WTC11 (cell line): ENCODE results near the gene DRD5. TPM values are rescaled to one million over a fixed set of nuclear protein-coding genes. Genes with fewer than 3 reads are reported as not detected.

Source experiments
- ATAC-seq: fragments of 200-7000 bp; cut with Tn5 transposase; 2 replicates; pipeline ENCODE4 v1.10.0; 2021; ENCODE audit warnings: mild to moderate bottlenecking, moderate library complexity
- CTCF ChIA-PET: fragments of 300-600 bp; sonication (Branson Sonifier 250); formaldehyde crosslinking; loops from one replicate; lab custom pipeline; 2021; ENCODE audit warnings: antibody characterized with exemption; lab: Charles Lee
- POLR2A ChIA-PET: fragments of 350-600 bp; sonication (Branson Sonifier 250); formaldehyde crosslinking; loops from one replicate; lab custom pipeline; 2021; ENCODE audit warnings: antibody characterized with exemption; lab: Charles Lee
- DNase-seq: peaks from one replicate; pipeline ENCODE4 v3.0.0; 2021; ENCODE audit warnings: low spot score
- H3K27ac Mint-ChIP-seq: 2 replicates; pipeline ENCODE4 v1.8.0; 2021; ENCODE audit warnings: mixed read lengths
- H3K27me3 Mint-ChIP-seq: 2 replicates; pipeline ENCODE4 v1.8.0; 2021; ENCODE audit warnings: low read depth, mild to moderate bottlenecking, moderate library complexity, mixed read lengths
- H3K36me3 Mint-ChIP-seq: 2 replicates; pipeline ENCODE4 v1.8.0; 2021; ENCODE audit warnings: mixed read lengths
- H3K4me1 Mint-ChIP-seq: 2 replicates; pipeline ENCODE4 v1.8.0; 2022; ENCODE audit warnings: mixed read lengths
- H3K4me3 Mint-ChIP-seq: 2 replicates; pipeline ENCODE4 v1.8.0; 2021; ENCODE audit warnings: mild to moderate bottlenecking, moderate library complexity, mixed read lengths
- H3K9me3 Mint-ChIP-seq: 2 replicates; pipeline ENCODE4 v1.8.0; 2021; ENCODE audit warnings: mixed read lengths
- CREB1 ChIP-seq: sonication (generic); formaldehyde crosslinking; IDR thresholded peaks from 2 replicates; pipeline ENCODE4 v1.8.0; 2023; ENCODE audit warnings: mild to moderate bottlenecking, missing genetic modification reagents
- ELF4 ChIP-seq: sonication (generic); formaldehyde crosslinking; IDR thresholded peaks from 2 replicates; pipeline ENCODE4 v1.8.1; 2022; ENCODE audit warnings: low read depth, mild to moderate bottlenecking, moderate library complexity, missing genetic modification reagents
- ESRRA ChIP-seq: sonication (generic); formaldehyde crosslinking; IDR thresholded peaks from 2 replicates; pipeline ENCODE4 v1.8.1; 2022; ENCODE audit warnings: mild to moderate bottlenecking, missing genetic modification reagents, borderline replicate concordance
- HMGA2 ChIP-seq: fragments of 250-450 bp; sonication (Bioruptor Pico); IDR thresholded peaks from 2 replicates; pipeline ENCODE4 v1.4.0; 2021; ENCODE audit warnings: mild to moderate bottlenecking, moderate library complexity
- IRF2 ChIP-seq: sonication (generic); formaldehyde crosslinking; IDR thresholded peaks from 2 replicates; pipeline ENCODE4 v1.8.0; 2022; ENCODE audit warnings: low read depth, missing genetic modification reagents, borderline replicate concordance
- JAZF1 ChIP-seq: fragments of 250-450 bp; sonication (Bioruptor Pico); IDR thresholded peaks from 2 replicates; pipeline ENCODE4 v1.9.0; 2021; ENCODE audit warnings: moderate library complexity, mild to moderate bottlenecking, inconsistent platforms
- JUN ChIP-seq: sonication (generic); formaldehyde crosslinking; IDR thresholded peaks from 2 replicates; pipeline ENCODE4 v1.8.0; 2023; ENCODE audit warnings: mild to moderate bottlenecking, missing genetic modification reagents
- NR2C2 ChIP-seq: sonication (generic); formaldehyde crosslinking; IDR thresholded peaks from 2 replicates; pipeline ENCODE4 v1.8.0; 2022; ENCODE audit warnings: mild to moderate bottlenecking, missing genetic modification reagents
- PRRX2 ChIP-seq: fragments of 250-450 bp; sonication (Bioruptor Pico); IDR thresholded peaks from 2 replicates; pipeline ENCODE4 v1.8.0; 2021; ENCODE audit warnings: mild to moderate bottlenecking
- SMAD4 ChIP-seq: sonication (generic); formaldehyde crosslinking; IDR thresholded peaks from 2 replicates; pipeline ENCODE4 v1.8.0; 2022; ENCODE audit warnings: mild to moderate bottlenecking, missing genetic modification reagents
- SOX15 ChIP-seq: fragments of 250-450 bp; sonication (Bioruptor Pico); IDR thresholded peaks from 2 replicates; pipeline ENCODE4 v1.9.0; 2021; ENCODE audit warnings: mild to moderate bottlenecking
- SP1 ChIP-seq: sonication (generic); formaldehyde crosslinking; conservative IDR thresholded peaks from 2 replicates; pipeline ENCODE4 v1.8.1; 2022; ENCODE audit warnings: missing genetic modification reagents
- TCF7 ChIP-seq: sonication (generic); formaldehyde crosslinking; IDR thresholded peaks from 2 replicates; pipeline ENCODE4 v1.8.0; 2022; ENCODE audit warnings: mild to moderate bottlenecking, low read depth, missing genetic modification reagents, moderate library complexity
- total RNA-seq: library from RNA; stranded (reverse); gene quantifications from 3 replicates; pipeline ENCODE4 v1.2.3, GENCODE V29; 2021
- TF ChIP-seq, protein P1 (sequence below): sonication (generic); formaldehyde crosslinking; IDR thresholded peaks from 2 replicates; pipeline ENCODE4 v1.8.0; 2022; ENCODE audit warnings: mild to moderate bottlenecking, missing genetic modification reagents
- TF ChIP-seq, protein P2 (sequence below): sonication (generic); formaldehyde crosslinking; conservative IDR thresholded peaks from 2 replicates; pipeline ENCODE4 v1.8.1; 2023; ENCODE audit warnings: mild to moderate bottlenecking, low read depth, missing genetic modification reagents, moderate library complexity
- TF ChIP-seq, protein P3 (sequence below): sonication (generic); formaldehyde crosslinking; IDR thresholded peaks from 2 replicates; pipeline ENCODE4 v1.8.0; 2022; ENCODE audit warnings: mild to moderate bottlenecking, missing genetic modification reagents
- TF ChIP-seq, protein P4 (sequence below): sonication (generic); formaldehyde crosslinking; IDR thresholded peaks from 2 replicates; pipeline ENCODE4 v1.8.1; 2023; ENCODE audit warnings: mild to moderate bottlenecking, moderate library complexity, missing genetic modification reagents
- TF ChIP-seq, protein P5 (sequence below): fragments of 250-450 bp; sonication (Bioruptor Pico); IDR thresholded peaks from 2 replicates; pipeline ENCODE4 v1.9.0; 2021; ENCODE audit warnings: mild to moderate bottlenecking
- TF ChIP-seq, protein P6 (sequence below): sonication (generic); formaldehyde crosslinking; IDR thresholded peaks from 2 replicates; pipeline ENCODE4 v1.8.0; 2022; ENCODE audit warnings: mild to moderate bottlenecking, missing genetic modification reagents
- TF ChIP-seq, protein P7 (sequence below): sonication (generic); formaldehyde crosslinking; IDR thresholded peaks from 2 replicates; pipeline ENCODE4 v1.8.0; 2022; ENCODE audit warnings: mild to moderate bottlenecking, missing genetic modification reagents
- TF ChIP-seq, protein P8 (sequence below): sonication (generic); formaldehyde crosslinking; IDR thresholded peaks from 2 replicates; pipeline ENCODE4 v1.8.1; 2022; ENCODE audit warnings: low read depth, mild to moderate bottlenecking, moderate library complexity, missing genetic modification reagents, borderline replicate concordance
- TF ChIP-seq, protein P9 (sequence below): sonication (generic); formaldehyde crosslinking; conservative IDR thresholded peaks from 2 replicates; pipeline ENCODE4 v1.8.1; 2022; ENCODE audit warnings: mild to moderate bottlenecking, missing genetic modification reagents

The DRD5 gene
- total RNA-seq, 1 experiment from 2014 or later = 0.07 TPM

DNA sequence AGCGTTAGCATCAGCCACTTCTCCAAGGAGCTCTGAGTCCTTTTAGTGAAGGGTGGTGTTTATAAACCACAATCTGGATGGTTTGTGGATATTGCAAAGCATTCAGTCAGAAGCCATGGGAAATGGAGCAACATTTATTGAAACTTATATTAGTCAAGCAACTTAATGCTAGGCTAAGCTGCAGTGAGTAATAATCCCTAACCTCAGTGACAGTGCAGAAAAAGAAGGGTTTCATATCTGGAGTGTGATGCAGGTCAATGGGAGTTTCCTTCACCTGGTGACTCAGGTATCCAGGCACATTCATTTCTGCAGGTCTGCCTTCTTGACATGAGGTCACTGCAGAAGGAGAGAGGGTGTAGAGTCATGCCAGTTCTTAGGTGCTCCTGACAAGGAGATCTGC lies 10.4 kb upstream of the DRD5 start:
- Mint-ChIP-seq H3K27ac (no peak overlapping the region), H3K36me3 (no peaks in the 10 kb centered on the region), H3K4me1 (no peaks in the 10 kb centered on the region), H3K27me3 (no peaks in the 10 kb centered on the region), H3K4me3 (no peak overlapping the region)
- CTCF ChIA-PET = no interaction called here
- DNase-seq (no peak), ATAC-seq (no peak)
- TF ChIP-seq NR2C2 (CRISPR knock-in tag) = no peak
- no peak for TF ChIP-seq TCF7
- TF ChIP-seq, protein P1, sequence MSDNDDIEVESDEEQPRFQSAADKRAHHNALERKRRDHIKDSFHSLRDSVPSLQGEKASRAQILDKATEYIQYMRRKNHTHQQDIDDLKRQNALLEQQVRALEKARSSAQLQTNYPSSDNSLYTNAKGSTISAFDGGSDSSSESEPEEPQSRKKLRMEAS (CRISPR knock-in tag) = no peak
- TF ChIP-seq, protein P2, sequence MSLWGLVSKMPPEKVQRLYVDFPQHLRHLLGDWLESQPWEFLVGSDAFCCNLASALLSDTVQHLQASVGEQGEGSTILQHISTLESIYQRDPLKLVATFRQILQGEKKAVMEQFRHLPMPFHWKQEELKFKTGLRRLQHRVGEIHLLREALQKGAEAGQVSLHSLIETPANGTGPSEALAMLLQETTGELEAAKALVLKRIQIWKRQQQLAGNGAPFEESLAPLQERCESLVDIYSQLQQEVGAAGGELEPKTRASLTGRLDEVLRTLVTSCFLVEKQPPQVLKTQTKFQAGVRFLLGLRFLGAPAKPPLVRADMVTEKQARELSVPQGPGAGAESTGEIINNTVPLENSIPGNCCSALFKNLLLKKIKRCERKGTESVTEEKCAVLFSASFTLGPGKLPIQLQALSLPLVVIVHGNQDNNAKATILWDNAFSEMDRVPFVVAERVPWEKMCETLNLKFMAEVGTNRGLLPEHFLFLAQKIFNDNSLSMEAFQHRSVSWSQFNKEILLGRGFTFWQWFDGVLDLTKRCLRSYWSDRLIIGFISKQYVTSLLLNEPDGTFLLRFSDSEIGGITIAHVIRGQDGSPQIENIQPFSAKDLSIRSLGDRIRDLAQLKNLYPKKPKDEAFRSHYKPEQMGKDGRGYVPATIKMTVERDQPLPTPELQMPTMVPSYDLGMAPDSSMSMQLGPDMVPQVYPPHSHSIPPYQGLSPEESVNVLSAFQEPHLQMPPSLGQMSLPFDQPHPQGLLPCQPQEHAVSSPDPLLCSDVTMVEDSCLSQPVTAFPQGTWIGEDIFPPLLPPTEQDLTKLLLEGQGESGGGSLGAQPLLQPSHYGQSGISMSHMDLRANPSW (CRISPR knock-in tag) = no peak
- no peak for TF ChIP-seq HMGA2 (CRISPR knock-in tag)
- no peak for TF ChIP-seq ESRRA
- TF ChIP-seq CREB1 (CRISPR knock-in tag) = no peak
- TF ChIP-seq, protein P3, sequence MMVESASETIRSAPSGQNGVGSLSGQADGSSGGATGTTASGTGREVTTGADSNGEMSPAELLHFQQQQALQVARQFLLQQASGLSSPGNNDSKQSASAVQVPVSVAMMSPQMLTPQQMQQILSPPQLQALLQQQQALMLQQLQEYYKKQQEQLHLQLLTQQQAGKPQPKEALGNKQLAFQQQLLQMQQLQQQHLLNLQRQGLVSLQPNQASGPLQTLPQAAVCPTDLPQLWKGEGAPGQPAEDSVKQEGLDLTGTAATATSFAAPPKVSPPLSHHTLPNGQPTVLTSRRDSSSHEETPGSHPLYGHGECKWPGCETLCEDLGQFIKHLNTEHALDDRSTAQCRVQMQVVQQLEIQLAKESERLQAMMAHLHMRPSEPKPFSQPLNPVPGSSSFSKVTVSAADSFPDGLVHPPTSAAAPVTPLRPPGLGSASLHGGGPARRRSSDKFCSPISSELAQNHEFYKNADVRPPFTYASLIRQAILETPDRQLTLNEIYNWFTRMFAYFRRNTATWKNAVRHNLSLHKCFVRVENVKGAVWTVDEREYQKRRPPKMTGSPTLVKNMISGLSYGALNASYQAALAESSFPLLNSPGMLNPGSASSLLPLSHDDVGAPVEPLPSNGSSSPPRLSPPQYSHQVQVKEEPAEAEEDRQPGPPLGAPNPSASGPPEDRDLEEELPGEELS (CRISPR knock-in tag) = no peak
- no peak for TF ChIP-seq SOX15 (CRISPR knock-in tag)
- TF ChIP-seq, protein P4, sequence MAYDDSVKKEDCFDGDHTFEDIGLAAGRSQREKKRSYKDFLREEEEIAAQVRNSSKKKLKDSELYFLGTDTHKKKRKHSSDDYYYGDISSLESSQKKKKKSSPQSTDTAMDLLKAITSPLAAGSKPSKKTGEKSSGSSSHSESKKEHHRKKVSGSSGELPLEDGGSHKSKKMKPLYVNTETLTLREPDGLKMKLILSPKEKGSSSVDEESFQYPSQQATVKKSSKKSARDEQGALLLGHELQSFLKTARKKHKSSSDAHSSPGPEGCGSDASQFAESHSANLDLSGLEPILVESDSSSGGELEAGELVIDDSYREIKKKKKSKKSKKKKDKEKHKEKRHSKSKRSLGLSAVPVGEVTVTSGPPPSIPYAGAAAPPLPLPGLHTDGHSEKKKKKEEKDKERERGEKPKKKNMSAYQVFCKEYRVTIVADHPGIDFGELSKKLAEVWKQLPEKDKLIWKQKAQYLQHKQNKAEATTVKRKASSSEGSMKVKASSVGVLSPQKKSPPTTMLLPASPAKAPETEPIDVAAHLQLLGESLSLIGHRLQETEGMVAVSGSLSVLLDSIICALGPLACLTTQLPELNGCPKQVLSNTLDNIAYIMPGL (CRISPR knock-in tag) = no peak
- TF ChIP-seq JAZF1 (CRISPR knock-in tag) = no peak
- no peak for TF ChIP-seq ELF4 (CRISPR knock-in tag)
- no peak for TF ChIP-seq PRRX2 (CRISPR knock-in tag)
- TF ChIP-seq, all 79 proteins: peak for 0
- peaks cover 6% of the 10 kb centered on the region for H3K9me3 Mint-ChIP-seq
- POLR2A ChIA-PET = no interaction called here

DNA sequence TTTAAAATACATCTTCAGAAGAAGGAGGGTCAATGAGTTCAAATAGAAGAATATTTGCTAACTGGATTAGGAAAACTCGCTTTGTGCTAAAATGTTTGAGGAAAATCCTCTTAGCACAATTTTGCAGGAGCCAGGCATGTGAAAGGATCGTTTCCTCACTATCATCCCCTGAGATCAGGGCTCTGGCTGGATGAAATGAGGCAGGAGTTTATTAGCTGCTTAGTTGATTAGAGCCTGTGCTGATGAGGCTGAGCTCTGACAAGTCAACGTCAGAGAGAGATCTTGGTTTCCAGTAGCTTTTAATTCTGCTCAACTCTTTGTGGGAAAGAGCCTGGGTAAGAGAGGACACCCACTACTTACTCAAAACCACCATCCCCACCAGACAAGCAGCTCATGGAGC lies 8.0 kb upstream of the DRD5 start:
- Mint-ChIP-seq H3K4me1 (no peaks in the 10 kb centered on the region), H3K36me3 (no peaks in the 10 kb centered on the region), H3K4me3 (no peak overlapping the region), H3K27me3 (peaks cover 5% of the 10 kb centered on the region), H3K27ac (no peak overlapping the region), H3K9me3 (peaks cover 6% of the 10 kb centered on the region)
- ChIA-PET POLR2A (no interaction called here), CTCF (interaction anchor here (1.2 to 2.9 kb wide), 2 partner anchors 9 to 241 kb away, joined by 4 to 15 read pairs; no protein-coding TSS in a partner anchor)
- no peak for DNase-seq
- ATAC-seq = no peak
- TF ChIP-seq SP1 (CRISPR knock-in tag) = no peak
- no peak for TF ChIP-seq IRF2 (CRISPR knock-in tag)
- no peak for TF ChIP-seq TCF7
- TF ChIP-seq, protein P5, sequence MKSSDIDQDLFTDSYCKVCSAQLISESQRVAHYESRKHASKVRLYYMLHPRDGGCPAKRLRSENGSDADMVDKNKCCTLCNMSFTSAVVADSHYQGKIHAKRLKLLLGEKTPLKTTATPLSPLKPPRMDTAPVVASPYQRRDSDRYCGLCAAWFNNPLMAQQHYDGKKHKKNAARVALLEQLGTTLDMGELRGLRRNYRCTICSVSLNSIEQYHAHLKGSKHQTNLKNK (CRISPR knock-in tag) = no peak
- TF ChIP-seq, protein P6, sequence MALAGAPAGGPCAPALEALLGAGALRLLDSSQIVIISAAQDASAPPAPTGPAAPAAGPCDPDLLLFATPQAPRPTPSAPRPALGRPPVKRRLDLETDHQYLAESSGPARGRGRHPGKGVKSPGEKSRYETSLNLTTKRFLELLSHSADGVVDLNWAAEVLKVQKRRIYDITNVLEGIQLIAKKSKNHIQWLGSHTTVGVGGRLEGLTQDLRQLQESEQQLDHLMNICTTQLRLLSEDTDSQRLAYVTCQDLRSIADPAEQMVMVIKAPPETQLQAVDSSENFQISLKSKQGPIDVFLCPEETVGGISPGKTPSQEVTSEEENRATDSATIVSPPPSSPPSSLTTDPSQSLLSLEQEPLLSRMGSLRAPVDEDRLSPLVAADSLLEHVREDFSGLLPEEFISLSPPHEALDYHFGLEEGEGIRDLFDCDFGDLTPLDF (CRISPR knock-in tag) = no peak
- TF ChIP-seq, protein P3 (CRISPR knock-in tag) = no peak
- no peak for TF ChIP-seq JUN
- TF ChIP-seq, protein P7, sequence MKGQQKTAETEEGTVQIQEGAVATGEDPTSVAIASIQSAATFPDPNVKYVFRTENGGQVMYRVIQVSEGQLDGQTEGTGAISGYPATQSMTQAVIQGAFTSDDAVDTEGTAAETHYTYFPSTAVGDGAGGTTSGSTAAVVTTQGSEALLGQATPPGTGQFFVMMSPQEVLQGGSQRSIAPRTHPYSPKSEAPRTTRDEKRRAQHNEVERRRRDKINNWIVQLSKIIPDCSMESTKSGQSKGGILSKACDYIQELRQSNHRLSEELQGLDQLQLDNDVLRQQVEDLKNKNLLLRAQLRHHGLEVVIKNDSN = no peak
- TF ChIP-seq ELF4 (CRISPR knock-in tag) = no peak
- TF ChIP-seq, protein P8, sequence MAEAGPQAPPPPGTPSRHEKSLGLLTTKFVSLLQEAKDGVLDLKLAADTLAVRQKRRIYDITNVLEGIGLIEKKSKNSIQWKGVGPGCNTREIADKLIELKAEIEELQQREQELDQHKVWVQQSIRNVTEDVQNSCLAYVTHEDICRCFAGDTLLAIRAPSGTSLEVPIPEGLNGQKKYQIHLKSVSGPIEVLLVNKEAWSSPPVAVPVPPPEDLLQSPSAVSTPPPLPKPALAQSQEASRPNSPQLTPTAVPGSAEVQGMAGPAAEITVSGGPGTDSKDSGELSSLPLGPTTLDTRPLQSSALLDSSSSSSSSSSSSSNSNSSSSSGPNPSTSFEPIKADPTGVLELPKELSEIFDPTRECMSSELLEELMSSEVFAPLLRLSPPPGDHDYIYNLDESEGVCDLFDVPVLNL = no peak
- TF ChIP-seq SMAD4 = no peak
- TF ChIP-seq, protein P9, sequence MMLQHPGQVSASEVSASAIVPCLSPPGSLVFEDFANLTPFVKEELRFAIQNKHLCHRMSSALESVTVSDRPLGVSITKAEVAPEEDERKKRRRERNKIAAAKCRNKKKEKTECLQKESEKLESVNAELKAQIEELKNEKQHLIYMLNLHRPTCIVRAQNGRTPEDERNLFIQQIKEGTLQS = no peak
